HCT116 (cell line): ENCODE measurements around the gene HGS. TPM values are rescaled to one million over a fixed set of nuclear protein-coding genes. Genes with fewer than 3 reads are reported as not detected.

Experiments used
- ATAC-seq: fragments of 200-7000 bp; cut with Tn5 transposase; 2 replicates; pipeline ENCODE4 v1.9.1; 2020; ENCODE audit warnings: mild to moderate bottlenecking, moderate library complexity
- BruUV-seq: library from RNA; stranded (reverse); fragments of 400-500 nt; replicated peaks from 2 replicates; lab custom pipeline; 2021; lab: Mats Ljungman, UMichigan
- CTCF ChIA-PET: fragments of 300-600 bp; sonication (Branson Sonifier 250); formaldehyde crosslinking; loops from one replicate; lab custom pipeline; 2021; ENCODE audit warnings: antibody characterized with exemption; lab: Charles Lee
- POLR2A ChIA-PET: fragments of 300-600, 350-600 bp; sonication (Branson Sonifier 250); formaldehyde crosslinking; loops from one replicate; lab custom pipeline; 2021; ENCODE audit warnings: antibody characterized with exemption; lab: Charles Lee
- RAD21 ChIA-PET, 2 experiments: fragments of 300-600 bp; sonication (Branson Sonifier 250); formaldehyde crosslinking; loops; one replicate each; lab custom pipeline; 2023; ENCODE audit warnings: low total read pairs in 2 of 2; ENCODE audit not compliant: uncharacterized antibody in 2 of 2, unreplicated experiment in 2 of 2, low non-redundant PET in 1 of 2; lab: Charles Lee
- DNase-seq: peaks from one replicate; pipeline ENCODE4 v3.0.0-alpha.2; 2010; ENCODE audit warnings: low read depth, low spot score
- H2AFZ ChIP-seq: fragments of 200-600 bp; shearing (Covaris generic), sonication (generic); 2 replicates; pipeline ENCODE4 v1.6.1; 2017; ENCODE audit warnings: low read depth, mixed run types, mixed read lengths, antibody characterized with exemption, low read length; ENCODE audit not compliant: poor library complexity, severe bottlenecking
- H3K27ac ChIP-seq: 2 replicates; pipeline ENCODE4 v1.5.1; 2012; ENCODE audit warnings: low read depth, low read length
- H3K27me3 ChIP-seq: fragments of 200-600 bp; sonication (generic); 2 replicates; pipeline ENCODE4 v1.6.1; 2016; ENCODE audit warnings: mixed run types, low read length, mixed read lengths; ENCODE audit not compliant: insufficient read depth
- H3K36me3 ChIP-seq, 2 experiments: fragments of 200-500 bp in 1 of 2; fragments of 200-600 bp in 1 of 2; sonication (Bioruptor generic) in 1 of 2; sonication (generic) in 1 of 2; 2 replicates each; pipeline versions ENCODE4 v1.5.1 to v1.6.1; 2014 to 2016; ENCODE audit warnings: low read length in 2 of 2, inconsistent platforms in 1 of 2, mixed read lengths in 1 of 2, mixed run types in 1 of 2; ENCODE audit not compliant: insufficient read depth in 2 of 2, control insufficient read depth in 1 of 2
- H3K4me1 ChIP-seq, 2 experiments: fragments of 200-600 bp in 1 of 2; sonication (generic) in 1 of 2; 2 replicates each; pipeline versions ENCODE4 v1.5.1 to v1.6.1; 2012 to 2017; ENCODE audit warnings: low read length in 2 of 2, inconsistent platforms in 1 of 2, mild to moderate bottlenecking in 1 of 2, mixed read lengths in 1 of 2, mixed run types in 1 of 2, moderate library complexity in 1 of 2; ENCODE audit not compliant: insufficient read depth in 2 of 2, control insufficient read depth in 1 of 2
- H3K4me2 ChIP-seq: fragments of 200-600 bp; sonication (generic); 2 replicates; pipeline ENCODE4 v1.6.1; 2017; ENCODE audit warnings: mixed run types, low read length, mixed read lengths
- H3K4me3 ChIP-seq, 2 experiments: fragments of 200-600 bp in 1 of 2; sonication (generic) in 1 of 2; replicated peaks in 1 of 2; 2 replicates each; pipeline ENCODE4 v1.5.1; 2011 to 2016; ENCODE audit warnings: low read length in 2 of 2, control low read depth in 1 of 2, low read depth in 1 of 2, mild to moderate bottlenecking in 1 of 2, mixed read lengths in 1 of 2, mixed run types in 1 of 2
- H3K79me2 ChIP-seq: fragments of 200-600 bp; sonication (generic); 2 replicates; pipeline ENCODE4 v1.6.1; 2017; ENCODE audit warnings: mild to moderate bottlenecking, mixed run types, low read length, moderate library complexity, mixed read lengths; ENCODE audit not compliant: insufficient read depth
- H3K9ac ChIP-seq: fragments of 200-600 bp; sonication (generic); 2 replicates; pipeline ENCODE4 v1.6.1; 2016; ENCODE audit warnings: low read length, mixed read lengths
- H3K9me2 ChIP-seq: fragments of 200-600 bp; sonication (generic), shearing (Covaris generic); 2 replicates; pipeline ENCODE4 v1.6.1; 2017; ENCODE audit warnings: mixed run types, mild to moderate bottlenecking, moderate library complexity; ENCODE audit not compliant: insufficient read depth
- H3K9me3 ChIP-seq, 2 experiments: fragments of 200-500 bp in 1 of 2; fragments of 200-600 bp in 1 of 2; sonication (Bioruptor generic) in 1 of 2; sonication (generic) in 1 of 2; 2 replicates each; pipeline ENCODE4 v1.6.1; 2014 to 2017; ENCODE audit warnings: low read length in 2 of 2, mixed read lengths in 2 of 2, inconsistent platforms in 1 of 2, low read depth in 1 of 2, mild to moderate bottlenecking in 1 of 2, mixed run types in 1 of 2, moderate library complexity in 1 of 2; ENCODE audit not compliant: control insufficient read depth in 1 of 2, insufficient read depth in 1 of 2
- H4K20me1 ChIP-seq: fragments of 200-600 bp; sonication (generic), shearing (Covaris generic); 2 replicates; pipeline ENCODE4 v1.6.1; 2017; ENCODE audit warnings: mixed run types, mild to moderate bottlenecking, moderate library complexity; ENCODE audit not compliant: insufficient read depth
- CBX3 ChIP-seq: IDR thresholded peaks from 2 replicates; pipeline ENCODE4 v1.6.1; 2012; ENCODE audit warnings: low read depth
- CEBPB ChIP-seq: IDR thresholded peaks from 2 replicates; pipeline ENCODE4 v1.6.1; 2012; ENCODE audit warnings: low read depth
- EGR1 ChIP-seq: IDR thresholded peaks from 2 replicates; pipeline ENCODE4 v1.6.1; 2012; ENCODE audit warnings: low read depth
- ELF1 ChIP-seq: IDR thresholded peaks from 2 replicates; pipeline ENCODE4 v1.6.1; 2012; ENCODE audit warnings: low read depth, borderline replicate concordance
- EZH2phosphoT487 ChIP-seq: fragments of 200-600 bp; IDR thresholded peaks from 2 replicates; pipeline ENCODE4 v1.6.1; 2018; ENCODE audit warnings: antibody characterized with exemption, borderline replicate concordance
- POLR2A ChIP-seq: IDR thresholded peaks from 2 replicates; pipeline ENCODE4 v1.7.0; 2011; ENCODE audit warnings: borderline replicate concordance; ENCODE audit not compliant: insufficient read depth, insufficient read length; ENCODE audit errors: extremely low read depth
- RAD21 ChIP-seq: IDR thresholded peaks from 2 replicates; pipeline ENCODE4 v1.6.1; 2012; ENCODE audit warnings: low read depth, mild to moderate bottlenecking
- SIN3A ChIP-seq: IDR thresholded peaks from 2 replicates; pipeline ENCODE4 v1.6.1; 2012; ENCODE audit warnings: low read depth
- SP1 ChIP-seq: IDR thresholded peaks from 2 replicates; pipeline ENCODE4 v1.6.1; 2012; ENCODE audit warnings: low read depth
- SRF ChIP-seq: IDR thresholded peaks from 2 replicates; pipeline ENCODE4 v1.6.1; 2012; ENCODE audit warnings: low read depth
- TCF7L2 ChIP-seq: IDR thresholded peaks from 2 replicates; pipeline ENCODE4 v1.7.0; 2011; ENCODE audit warnings: borderline replicate concordance, inconsistent platforms; ENCODE audit not compliant: insufficient read depth, insufficient read length; ENCODE audit errors: extremely low read depth
- YY1 ChIP-seq: IDR thresholded peaks from 2 replicates; pipeline ENCODE4 v1.6.1; 2011; ENCODE audit warnings: low read length, low read depth, moderate library complexity, mild to moderate bottlenecking; ENCODE audit not compliant: insufficient replicate concordance; ENCODE audit errors: extremely low read depth
- ZFX ChIP-seq: fragments of 450-650 bp; IDR thresholded peaks from 2 replicates; pipeline ENCODE4 v1.6.1; 2017
- intact Hi-C: fragments of 100-400 bp; cut with micrococcal nuclease; formaldehyde crosslinking; loops from 2 replicates; pipeline ENCODE4 v1.10.0; 2022
- total RNA-seq: library from RNA; stranded (reverse); gene quantifications from one replicate; pipeline ENCODE4 v1.2.1, GENCODE V29; 2021; ENCODE audit not compliant: unreplicated experiment
- TF ChIP-seq, protein P1 (sequence below): IDR thresholded peaks from 2 replicates; pipeline ENCODE4 v1.6.1; 2012
- TF ChIP-seq, protein P2 (sequence below), 3 experiments: fragments of 200-600 bp in 1 of 3; sonication (generic) in 1 of 3; IDR thresholded peaks in 2 of 3; conservative IDR thresholded peaks in 1 of 3; 2 replicates each; pipeline ENCODE4 v1.5.1; 2012 to 2017; ENCODE audit warnings: low read depth in 2 of 3, low read length in 2 of 3, antibody characterized with exemption in 1 of 3, borderline replicate concordance in 1 of 3, control low read depth in 1 of 3, mild to moderate bottlenecking in 1 of 3, mixed read lengths in 1 of 3, mixed run types in 1 of 3, moderate library complexity in 1 of 3; ENCODE audit not compliant: insufficient read depth in 1 of 3
- TF ChIP-seq, protein P3 (sequence below): IDR thresholded peaks from 2 replicates; pipeline ENCODE4 v1.6.1; 2012; ENCODE audit warnings: low read depth
- TF ChIP-seq, protein P4 (sequence below): IDR thresholded peaks from 2 replicates; pipeline ENCODE4 v1.6.1; 2011; ENCODE audit warnings: mild to moderate bottlenecking, low read length, moderate library complexity; ENCODE audit not compliant: insufficient replicate concordance; ENCODE audit errors: extremely low read depth

HGS gene
- total RNA-seq, 1 experiment from 2014 or later, result 231 TPM

DNA sequence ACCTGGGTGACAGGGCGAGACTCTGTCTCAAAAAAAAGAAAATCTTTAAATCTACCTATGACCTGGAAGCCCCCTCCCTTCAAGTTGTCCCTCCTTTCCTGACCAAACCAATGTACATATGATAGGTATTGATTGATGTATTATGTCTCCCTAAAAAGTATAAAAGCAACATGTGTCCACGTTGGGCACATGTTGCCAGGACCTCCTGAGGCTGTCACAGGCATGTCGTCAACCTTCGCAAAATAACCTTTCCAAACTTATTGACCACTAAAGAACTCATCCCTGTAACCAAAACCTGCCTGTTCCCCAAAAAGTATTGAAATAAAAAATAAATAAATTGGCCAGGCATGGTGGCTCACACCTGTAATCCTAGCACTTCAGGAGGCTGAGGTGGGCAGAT, 21.8 kb upstream of the HGS start:
- Histone ChIP-seq H2AFZ (no peak overlapping the region), H3K9me2 (no peaks in the 10 kb centered on the region), H3K36me3 (peaks cover 0 to 10% of the 10 kb centered on the region in 2 experiments; a peak in 1 of 4 replicates), H3K4me3 (no peak overlapping the region), H3K79me2 (peaks cover 23% of the 10 kb centered on the region), H3K27ac (no peak overlapping the region), H4K20me1 (no peaks in the 10 kb centered on the region), H3K9me3 (no peaks in the 10 kb centered on the region), H3K9ac (no peak overlapping the region), H3K4me2 (no peak overlapping the region), H3K4me1 (peaks cover 30 to 37% of the 10 kb centered on the region in 2 experiments), H3K27me3 (no peaks in the 10 kb centered on the region)
- ChIA-PET CTCF (no interaction called here), RAD21 (no interaction called here), POLR2A (no interaction called here)
- ATAC-seq (no peak), DNase-seq (no peak)
- no TSS peak for BruUV-seq
- TF ChIP-seq SRF (no peak), RAD21 (no peak), POLR2A (no peak), EGR1 (no peak), ELF1 (no peak), TCF7L2 (no peak), SIN3A (no peak), CBX3 (no peak), YY1 (no peak), SP1 (no peak), CEBPB (no peak), ZFX (no peak), EZH2phosphoT487 (no peak)
- TF ChIP-seq, protein P1, sequence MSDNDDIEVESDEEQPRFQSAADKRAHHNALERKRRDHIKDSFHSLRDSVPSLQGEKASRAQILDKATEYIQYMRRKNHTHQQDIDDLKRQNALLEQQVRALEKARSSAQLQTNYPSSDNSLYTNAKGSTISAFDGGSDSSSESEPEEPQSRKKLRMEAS, result no peak
- TF ChIP-seq, protein P2, sequence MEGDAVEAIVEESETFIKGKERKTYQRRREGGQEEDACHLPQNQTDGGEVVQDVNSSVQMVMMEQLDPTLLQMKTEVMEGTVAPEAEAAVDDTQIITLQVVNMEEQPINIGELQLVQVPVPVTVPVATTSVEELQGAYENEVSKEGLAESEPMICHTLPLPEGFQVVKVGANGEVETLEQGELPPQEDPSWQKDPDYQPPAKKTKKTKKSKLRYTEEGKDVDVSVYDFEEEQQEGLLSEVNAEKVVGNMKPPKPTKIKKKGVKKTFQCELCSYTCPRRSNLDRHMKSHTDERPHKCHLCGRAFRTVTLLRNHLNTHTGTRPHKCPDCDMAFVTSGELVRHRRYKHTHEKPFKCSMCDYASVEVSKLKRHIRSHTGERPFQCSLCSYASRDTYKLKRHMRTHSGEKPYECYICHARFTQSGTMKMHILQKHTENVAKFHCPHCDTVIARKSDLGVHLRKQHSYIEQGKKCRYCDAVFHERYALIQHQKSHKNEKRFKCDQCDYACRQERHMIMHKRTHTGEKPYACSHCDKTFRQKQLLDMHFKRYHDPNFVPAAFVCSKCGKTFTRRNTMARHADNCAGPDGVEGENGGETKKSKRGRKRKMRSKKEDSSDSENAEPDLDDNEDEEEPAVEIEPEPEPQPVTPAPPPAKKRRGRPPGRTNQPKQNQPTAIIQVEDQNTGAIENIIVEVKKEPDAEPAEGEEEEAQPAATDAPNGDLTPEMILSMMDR (IDR thresholded peaks at IDR 0.05 in 2 of 3, conservative IDR thresholded peaks at IDR 0.05 in 1 of 3; ENCODE audit: borderline replicate concordance in 1 of 3, insufficient read depth in 1 of 3, low read depth in 2 of 3, low read length in 2 of 3), result no peak
- TF ChIP-seq, protein P3, sequence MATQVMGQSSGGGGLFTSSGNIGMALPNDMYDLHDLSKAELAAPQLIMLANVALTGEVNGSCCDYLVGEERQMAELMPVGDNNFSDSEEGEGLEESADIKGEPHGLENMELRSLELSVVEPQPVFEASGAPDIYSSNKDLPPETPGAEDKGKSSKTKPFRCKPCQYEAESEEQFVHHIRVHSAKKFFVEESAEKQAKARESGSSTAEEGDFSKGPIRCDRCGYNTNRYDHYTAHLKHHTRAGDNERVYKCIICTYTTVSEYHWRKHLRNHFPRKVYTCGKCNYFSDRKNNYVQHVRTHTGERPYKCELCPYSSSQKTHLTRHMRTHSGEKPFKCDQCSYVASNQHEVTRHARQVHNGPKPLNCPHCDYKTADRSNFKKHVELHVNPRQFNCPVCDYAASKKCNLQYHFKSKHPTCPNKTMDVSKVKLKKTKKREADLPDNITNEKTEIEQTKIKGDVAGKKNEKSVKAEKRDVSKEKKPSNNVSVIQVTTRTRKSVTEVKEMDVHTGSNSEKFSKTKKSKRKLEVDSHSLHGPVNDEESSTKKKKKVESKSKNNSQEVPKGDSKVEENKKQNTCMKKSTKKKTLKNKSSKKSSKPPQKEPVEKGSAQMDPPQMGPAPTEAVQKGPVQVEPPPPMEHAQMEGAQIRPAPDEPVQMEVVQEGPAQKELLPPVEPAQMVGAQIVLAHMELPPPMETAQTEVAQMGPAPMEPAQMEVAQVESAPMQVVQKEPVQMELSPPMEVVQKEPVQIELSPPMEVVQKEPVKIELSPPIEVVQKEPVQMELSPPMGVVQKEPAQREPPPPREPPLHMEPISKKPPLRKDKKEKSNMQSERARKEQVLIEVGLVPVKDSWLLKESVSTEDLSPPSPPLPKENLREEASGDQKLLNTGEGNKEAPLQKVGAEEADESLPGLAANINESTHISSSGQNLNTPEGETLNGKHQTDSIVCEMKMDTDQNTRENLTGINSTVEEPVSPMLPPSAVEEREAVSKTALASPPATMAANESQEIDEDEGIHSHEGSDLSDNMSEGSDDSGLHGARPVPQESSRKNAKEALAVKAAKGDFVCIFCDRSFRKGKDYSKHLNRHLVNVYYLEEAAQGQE, result no peak
- TF ChIP-seq, protein P4, sequence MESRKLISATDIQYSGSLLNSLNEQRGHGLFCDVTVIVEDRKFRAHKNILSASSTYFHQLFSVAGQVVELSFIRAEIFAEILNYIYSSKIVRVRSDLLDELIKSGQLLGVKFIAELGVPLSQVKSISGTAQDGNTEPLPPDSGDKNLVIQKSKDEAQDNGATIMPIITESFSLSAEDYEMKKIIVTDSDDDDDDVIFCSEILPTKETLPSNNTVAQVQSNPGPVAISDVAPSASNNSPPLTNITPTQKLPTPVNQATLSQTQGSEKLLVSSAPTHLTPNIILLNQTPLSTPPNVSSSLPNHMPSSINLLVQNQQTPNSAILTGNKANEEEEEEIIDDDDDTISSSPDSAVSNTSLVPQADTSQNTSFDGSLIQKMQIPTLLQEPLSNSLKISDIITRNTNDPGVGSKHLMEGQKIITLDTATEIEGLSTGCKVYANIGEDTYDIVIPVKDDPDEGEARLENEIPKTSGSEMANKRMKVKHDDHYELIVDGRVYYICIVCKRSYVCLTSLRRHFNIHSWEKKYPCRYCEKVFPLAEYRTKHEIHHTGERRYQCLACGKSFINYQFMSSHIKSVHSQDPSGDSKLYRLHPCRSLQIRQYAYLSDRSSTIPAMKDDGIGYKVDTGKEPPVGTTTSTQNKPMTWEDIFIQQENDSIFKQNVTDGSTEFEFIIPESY, result no peak
- intact Hi-C loops, result no loop called here
